Choroid plexus epithelial cell (primary cell): ENCODE data around the gene RAP1GAP.

Experiments
- DNase-seq: peaks from one replicate; pipeline ENCODE4 v3.0.0-alpha.2; 2010; ENCODE audit warnings: low read depth
- H3K4me3 ChIP-seq: 2 replicates; pipeline ENCODE4 v1.5.1; 2011; ENCODE audit warnings: low read depth, mild to moderate bottlenecking, control low read depth, low read length, moderate library complexity
- TF ChIP-seq, protein P1 (sequence below): conservative IDR thresholded peaks from 2 replicates; pipeline ENCODE4 v1.5.1; 2011; ENCODE audit warnings: low read depth, mild to moderate bottlenecking, control low read depth, inconsistent platforms, low read length, moderate library complexity

RAP1GAP gene

DNA sequence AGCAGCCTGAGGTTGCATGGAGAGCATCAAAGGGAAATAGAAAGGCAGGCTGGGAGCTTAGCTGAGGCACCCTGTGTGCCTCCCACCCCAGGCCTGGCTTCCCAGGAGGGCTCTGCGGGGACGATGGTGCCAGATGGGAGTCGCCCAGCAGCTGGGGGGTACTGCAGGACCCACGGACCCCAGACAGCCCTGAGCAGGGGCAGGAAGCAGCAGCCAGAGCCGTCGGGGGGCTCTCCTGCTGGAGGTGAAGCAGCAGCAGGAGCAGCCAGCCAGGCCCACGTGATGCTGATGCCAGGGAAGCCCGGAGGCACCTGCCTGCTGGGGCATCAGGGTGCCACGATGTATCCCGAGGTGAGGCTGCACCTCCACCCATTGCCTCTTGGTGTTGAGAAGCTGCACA, 20.4 kb downstream of the RAP1GAP start:
- TF ChIP-seq, protein P1, sequence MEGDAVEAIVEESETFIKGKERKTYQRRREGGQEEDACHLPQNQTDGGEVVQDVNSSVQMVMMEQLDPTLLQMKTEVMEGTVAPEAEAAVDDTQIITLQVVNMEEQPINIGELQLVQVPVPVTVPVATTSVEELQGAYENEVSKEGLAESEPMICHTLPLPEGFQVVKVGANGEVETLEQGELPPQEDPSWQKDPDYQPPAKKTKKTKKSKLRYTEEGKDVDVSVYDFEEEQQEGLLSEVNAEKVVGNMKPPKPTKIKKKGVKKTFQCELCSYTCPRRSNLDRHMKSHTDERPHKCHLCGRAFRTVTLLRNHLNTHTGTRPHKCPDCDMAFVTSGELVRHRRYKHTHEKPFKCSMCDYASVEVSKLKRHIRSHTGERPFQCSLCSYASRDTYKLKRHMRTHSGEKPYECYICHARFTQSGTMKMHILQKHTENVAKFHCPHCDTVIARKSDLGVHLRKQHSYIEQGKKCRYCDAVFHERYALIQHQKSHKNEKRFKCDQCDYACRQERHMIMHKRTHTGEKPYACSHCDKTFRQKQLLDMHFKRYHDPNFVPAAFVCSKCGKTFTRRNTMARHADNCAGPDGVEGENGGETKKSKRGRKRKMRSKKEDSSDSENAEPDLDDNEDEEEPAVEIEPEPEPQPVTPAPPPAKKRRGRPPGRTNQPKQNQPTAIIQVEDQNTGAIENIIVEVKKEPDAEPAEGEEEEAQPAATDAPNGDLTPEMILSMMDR = no peak
- H3K4me3 ChIP-seq = no peak overlapping the region
- no peak for DNase-seq

DNA sequence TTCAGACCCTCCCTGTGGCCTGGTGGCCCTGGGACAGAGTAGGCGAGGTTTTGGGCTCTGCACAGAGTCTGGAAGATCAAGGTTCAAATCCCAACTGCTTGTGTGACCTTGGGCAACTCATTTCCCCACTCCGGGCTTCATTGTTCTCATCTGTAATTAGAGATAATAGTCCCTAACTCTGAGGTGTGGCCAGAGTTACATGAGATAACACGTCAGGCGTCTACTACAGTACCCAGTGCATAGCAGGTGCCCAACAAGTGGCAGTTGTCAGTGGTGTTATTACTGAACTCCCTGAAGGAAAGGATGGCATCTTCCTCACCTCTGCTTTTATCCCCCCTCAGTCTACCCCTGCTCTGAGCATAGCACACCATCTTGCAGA, 20.8 kb downstream of the RAP1GAP start:
- no peak overlapping the region for H3K4me3 ChIP-seq
- no peak for DNase-seq
- TF ChIP-seq, protein P1 = no peak

DNA sequence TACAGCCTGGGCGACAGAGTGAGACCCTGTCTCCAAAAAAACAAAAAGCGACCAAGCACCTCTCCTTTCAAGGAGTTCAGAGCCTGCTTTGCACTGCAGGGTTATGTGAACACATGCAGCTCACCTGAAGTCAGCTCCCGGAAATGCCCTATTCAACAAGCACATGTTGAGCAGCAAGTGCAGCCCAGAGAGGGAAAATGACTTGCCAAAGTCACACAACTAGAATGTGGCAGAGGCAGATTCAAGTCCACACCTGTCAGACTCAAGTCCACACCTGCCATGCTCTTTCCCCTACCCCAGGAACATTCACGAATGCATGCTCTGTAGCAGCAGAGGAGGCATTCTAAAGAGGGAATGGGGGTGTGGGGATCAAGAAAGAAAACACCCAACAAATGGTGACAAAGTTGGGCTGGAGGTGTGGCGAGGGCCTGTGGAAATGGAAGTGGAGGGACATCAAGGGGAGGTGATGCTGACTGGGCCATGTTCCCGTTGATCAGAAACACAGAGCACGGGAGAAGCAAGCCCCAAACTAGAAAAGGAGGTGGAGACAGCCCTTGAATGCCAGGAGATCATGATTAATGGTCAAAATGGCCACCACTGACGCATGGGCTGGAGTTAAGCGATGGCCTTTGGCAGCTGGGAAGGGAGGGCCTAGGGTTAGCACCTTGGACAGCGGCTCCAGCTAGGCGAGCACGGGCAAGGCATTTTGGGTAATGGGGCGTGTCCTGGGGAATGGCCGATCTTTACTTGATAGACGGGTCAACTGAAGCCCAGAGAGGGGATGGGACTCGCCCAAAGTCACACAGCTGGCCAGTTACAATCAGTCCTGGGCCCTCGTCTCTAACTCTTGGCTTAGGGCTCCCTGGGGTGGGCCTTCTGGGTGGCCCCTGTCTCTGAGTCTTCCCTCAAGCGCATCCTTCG, 21.5 kb downstream of the RAP1GAP start:
- no peak overlapping the region for H3K4me3 ChIP-seq
- peak; percentile 65 for DNase-seq
- TF ChIP-seq, protein P1 = no peak

DNA sequence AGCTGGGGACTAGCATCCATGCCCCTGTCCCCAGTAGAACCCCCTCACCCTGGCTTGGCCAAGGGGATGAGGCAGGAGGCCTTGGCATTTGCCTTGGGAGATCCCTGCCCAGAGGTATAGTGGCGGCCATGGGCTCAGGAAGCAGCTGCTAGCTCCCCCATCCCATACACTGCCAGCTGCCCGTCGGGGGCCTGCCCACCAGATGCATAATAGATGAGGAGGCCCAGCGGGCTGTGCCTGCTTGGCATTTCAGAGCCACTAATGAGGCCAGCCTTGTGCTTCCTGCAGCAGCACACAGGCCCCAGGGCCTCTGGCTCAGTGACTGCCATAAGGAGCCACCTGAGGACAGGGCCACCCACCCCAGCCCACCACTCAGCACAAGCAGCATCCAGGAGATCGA, 23.6 kb downstream of the RAP1GAP start:
- no peak for DNase-seq
- TF ChIP-seq, protein P1 = no peak

DNA sequence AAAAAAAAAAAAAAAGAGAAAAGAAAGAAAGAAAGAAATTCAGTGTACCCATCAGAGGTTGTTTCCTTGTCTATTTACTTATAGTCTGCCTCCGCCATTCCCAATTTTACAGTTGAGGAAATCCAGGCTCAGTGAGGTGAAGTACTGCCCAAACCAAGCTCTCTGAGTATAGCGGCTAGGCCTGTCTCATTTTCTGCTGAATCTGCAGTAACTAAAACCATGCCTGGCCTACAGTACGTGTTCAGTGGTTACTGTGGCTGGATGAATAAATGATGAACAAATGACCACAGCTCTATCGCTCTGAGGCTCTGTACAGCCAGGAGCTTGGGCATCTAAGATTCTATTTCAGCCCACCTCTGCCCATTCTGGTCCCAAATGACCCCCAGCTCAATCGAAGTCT, 24.3 kb downstream of the RAP1GAP start:
- DNase-seq = no peak
- TF ChIP-seq, protein P1 = no peak
- H3K4me3 ChIP-seq = no peak overlapping the region

More for the DNA sequence above, 23.6 kb downstream of the RAP1GAP start:
- no peak overlapping the region for H3K4me3 ChIP-seq

DNA sequence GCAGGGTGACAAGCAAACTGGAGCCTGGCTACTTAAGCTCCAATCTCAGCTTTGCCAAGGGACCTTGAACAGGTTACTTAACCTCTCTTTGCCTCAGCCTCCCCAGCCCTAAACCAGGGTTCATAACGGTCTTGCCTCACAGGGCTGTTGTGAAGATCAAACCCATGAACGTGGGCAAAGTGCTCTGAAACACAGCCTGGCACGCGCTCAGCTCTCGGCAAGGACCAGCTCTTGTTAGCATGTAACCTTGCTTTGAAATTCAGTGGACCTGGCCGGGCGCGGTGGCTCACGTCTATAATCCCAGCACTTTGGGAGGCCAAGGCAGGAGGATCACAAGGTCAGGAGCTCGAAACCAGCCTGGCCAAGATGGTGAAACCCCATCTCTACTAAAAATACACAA, 24.8 kb downstream of the RAP1GAP start:
- no peak for DNase-seq
- H3K4me3 ChIP-seq = no peak overlapping the region
- TF ChIP-seq, protein P1 = no peak

DNA sequence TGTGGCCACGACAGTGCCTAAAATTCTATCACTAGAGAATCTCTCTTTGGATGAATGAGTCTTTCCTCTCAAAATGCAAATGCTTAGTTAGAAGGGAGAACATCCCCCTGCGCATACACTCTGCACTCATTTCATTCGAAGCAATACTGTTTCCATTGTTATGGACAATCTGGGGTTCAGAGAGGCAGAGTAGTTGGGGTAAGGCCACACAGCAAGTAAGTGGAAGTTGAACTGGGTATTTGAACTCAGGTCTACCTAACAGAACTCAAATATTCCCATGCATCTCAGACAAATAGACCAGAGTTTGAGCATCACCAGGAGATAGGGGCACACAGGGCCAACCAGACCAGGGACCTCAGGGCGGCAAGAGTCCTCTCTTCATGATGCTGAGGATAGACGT, 25.5 kb downstream of the RAP1GAP start:
- TF ChIP-seq, protein P1 = no peak
- H3K4me3 ChIP-seq = no peak overlapping the region
- DNase-seq = no peak
